ENCODE results near the gene WBP11. TPM values are rescaled to one million over a fixed set of nuclear protein-coding genes. Genes with fewer than 3 reads are reported as not detected.

The WBP11 gene
- total and polyA plus RNA-seq, 4 donors, result 16.9 to 44.7 (median 30.1) TPM

GRCh38 chr12:14773685-14774073, 29.6 kb downstream of the WBP11 start:
- no peak for ATAC-seq (ENCODE audit: low FRiP score)
- Histone ChIP-seq H3K27me3 (ENCODE audit: control insufficient read depth in 1 of 2, insufficient read depth in 2 of 2, low read length in 1 of 2) (no peaks in the 10 kb centered on the region), H3K27ac (ENCODE audit: low read depth in 1 of 2, low read length in 2 of 2) (peak overlapping the region in 1 of 2 donors; percentile 67), H3K9me3 (ENCODE audit: control insufficient read depth, low read length) (no peaks in the 10 kb centered on the region), H3K4me1 (ENCODE audit: control insufficient read depth in 1 of 2, insufficient read depth in 2 of 2, low read length in 2 of 2) (peaks cover 0 to 2% of the 10 kb centered on the region in 2 donors), H3K36me3 (ENCODE audit: control insufficient read depth in 1 of 2, insufficient read depth in 2 of 2, low read length in 1 of 2) (no peaks in the 10 kb centered on the region), H3K4me3 (ENCODE audit: low read length in 2 of 2) (peak overlapping the region; percentile 28 to 30)
- intact Hi-C loops (cut with DNase I), result loop anchor here (2.0 to 10.0 kb wide), 3 partner anchors 29 to 1879 kb away; partner anchors contain the start of genes ART4 (in 1 of the 2), C12orf60 (in 1 of the 2), GPRC5A (in 1 of the 2) and WBP11 (in 1 of the 2)
- peak; percentile 53 to 74 for DNase-seq
- 8 to 10% methylated on average over 16 of the region's 16 CpGs for WGBS, 2 donors

DNA sequence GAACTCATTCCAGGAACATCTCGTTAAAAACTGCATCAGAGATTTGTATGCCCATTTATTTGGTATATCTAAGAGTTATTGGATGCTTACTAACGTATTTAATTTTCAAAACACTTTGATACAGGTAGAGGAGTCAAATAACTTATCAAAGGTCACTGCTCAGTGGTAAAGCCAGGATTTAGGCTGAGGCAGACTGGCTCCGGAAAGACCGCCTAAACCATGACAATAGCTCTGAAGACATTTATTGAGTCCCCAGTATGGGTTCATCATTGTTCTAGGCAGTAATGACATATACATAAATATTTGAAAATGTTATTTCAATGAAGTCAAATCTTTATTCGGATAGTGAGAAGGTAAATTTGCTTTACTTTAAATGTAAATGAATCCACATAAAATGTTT, 30.3 kb downstream of the WBP11 start:
- intact Hi-C loops (cut with DNase I), result loop anchor here (5.0 to 10.0 kb wide), 2 partner anchors 69 to 1878 kb away; partner anchors contain the start of genes ART4 (in 1 of the 2) and GPRC5A (in 1 of the 2)
- H3K27ac ChIP-seq (ENCODE audit: low read depth in 1 of 2, low read length in 2 of 2), result no peak overlapping the region
- H3K27me3 ChIP-seq (ENCODE audit: control insufficient read depth in 1 of 2, insufficient read depth in 2 of 2, low read length in 1 of 2), result no peaks in the 10 kb centered on the region
- ATAC-seq (ENCODE audit: low FRiP score) (no peak), DNase-seq (no peak)
- H3K4me3 ChIP-seq (ENCODE audit: low read length in 2 of 2), result no peak overlapping the region
- H3K9me3 ChIP-seq (ENCODE audit: control insufficient read depth, low read length), result no peaks in the 10 kb centered on the region
- 89 to 91% methylated on average over 5 of the region's 5 CpGs for WGBS, 2 donors
- peaks cover 0 to 2% of the 10 kb centered on the region in 2 donors for H3K4me1 ChIP-seq (ENCODE audit: control insufficient read depth in 1 of 2, insufficient read depth in 2 of 2, low read length in 2 of 2)
- no peaks in the 10 kb centered on the region for H3K36me3 ChIP-seq (ENCODE audit: control insufficient read depth in 1 of 2, insufficient read depth in 2 of 2, low read length in 1 of 2)

DNA sequence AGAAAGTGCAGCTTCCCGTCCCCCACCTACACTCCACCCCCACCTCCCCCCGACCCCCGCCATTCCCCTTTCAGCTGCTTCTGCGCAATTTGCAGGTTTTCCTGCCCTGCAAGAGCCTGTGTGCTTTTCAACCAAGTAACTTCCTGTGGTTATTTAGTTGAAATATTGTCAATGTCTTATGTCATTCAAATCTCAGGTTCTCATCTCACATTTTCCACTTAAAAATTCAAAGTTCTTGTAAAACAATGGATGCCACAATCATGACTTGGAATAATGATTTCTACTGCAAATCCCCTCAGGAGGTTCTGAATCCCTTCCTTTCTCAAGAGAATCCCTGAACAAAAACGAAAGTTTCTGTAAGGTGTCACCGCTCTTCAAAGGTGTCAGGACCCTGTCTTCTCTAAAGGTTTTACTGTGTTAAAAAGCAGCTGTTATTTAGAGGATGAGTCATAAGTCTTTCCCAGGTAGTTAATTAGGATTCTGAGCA, 31.6 kb downstream of the WBP11 start:
- peak overlapping the region in 1 of 2 donors; percentile 71 for H3K4me3 ChIP-seq (ENCODE audit: low read length in 2 of 2)
- H3K9me3 ChIP-seq (ENCODE audit: control insufficient read depth, low read length), result no peaks in the 10 kb centered on the region
- ATAC-seq (ENCODE audit: low FRiP score), result no peak
- H3K27me3 ChIP-seq (ENCODE audit: control insufficient read depth in 1 of 2, insufficient read depth in 2 of 2, low read length in 1 of 2), result no peaks in the 10 kb centered on the region
- peaks cover 0 to 2% of the 10 kb centered on the region in 2 donors for H3K4me1 ChIP-seq (ENCODE audit: control insufficient read depth in 1 of 2, insufficient read depth in 2 of 2, low read length in 2 of 2)
- WGBS, 2 donors, result 23 to 25% methylated on average over 6 of the region's 6 CpGs
- no peak overlapping the region for H3K27ac ChIP-seq (ENCODE audit: low read depth in 1 of 2, low read length in 2 of 2)
- intact Hi-C loops (cut with DNase I), result loop anchor here (5.0 to 10.0 kb wide), 2 partner anchors 71 to 1877 kb away; partner anchors contain the start of genes ART4 (in 1 of the 2) and GPRC5A (in 1 of the 2)
- no peak for DNase-seq
- H3K36me3 ChIP-seq (ENCODE audit: control insufficient read depth in 1 of 2, insufficient read depth in 2 of 2, low read length in 1 of 2), result no peaks in the 10 kb centered on the region

DNA sequence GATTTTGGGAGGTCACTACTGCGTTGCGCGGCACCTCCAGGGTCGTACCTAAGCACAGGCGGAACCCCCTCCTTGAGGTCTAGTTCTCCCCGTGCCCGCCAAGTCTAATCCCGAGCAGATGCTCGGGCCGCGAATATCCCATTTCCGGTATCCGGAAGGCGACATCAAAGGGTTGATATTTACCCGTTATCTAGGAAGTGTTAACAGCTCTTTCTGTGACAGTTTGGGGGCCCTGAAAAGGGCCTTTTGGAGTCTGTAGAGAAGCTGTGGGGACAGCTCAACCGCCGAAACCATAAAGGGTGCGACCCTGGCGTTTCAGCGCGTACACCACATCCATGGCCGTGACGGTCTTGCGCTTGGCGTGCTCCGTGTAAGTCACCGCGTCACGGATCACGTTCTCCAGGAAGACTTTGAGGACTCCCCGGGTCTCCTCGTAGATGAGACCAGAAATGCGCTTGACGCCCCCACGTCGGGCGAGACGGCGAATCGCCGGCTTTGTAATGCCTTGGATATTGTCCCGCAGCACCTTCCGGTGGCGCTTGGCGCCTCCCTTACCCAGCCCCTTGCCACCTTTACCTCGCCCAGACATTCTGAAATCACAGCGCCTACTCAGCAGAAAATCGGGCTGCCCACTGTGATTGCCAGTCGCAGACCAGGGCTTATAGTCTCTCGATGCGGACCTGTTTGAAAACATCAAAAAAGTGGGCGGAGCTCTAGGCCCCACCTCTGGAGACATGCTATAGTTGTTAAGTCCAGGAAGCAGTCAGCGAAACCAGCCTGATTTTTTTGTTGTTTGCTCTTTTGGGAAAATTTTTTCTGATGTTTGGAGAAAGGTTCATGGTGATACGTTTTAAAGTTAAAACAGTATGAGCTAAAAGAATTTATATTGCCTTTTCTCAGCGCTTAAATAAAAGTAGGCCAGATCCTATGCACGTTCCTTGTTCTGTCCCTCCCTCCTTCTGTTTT, 32.5 kb downstream of the WBP11 start:
- peak overlapping the region; percentile 92 to 98 for H3K27ac ChIP-seq (ENCODE audit: low read depth in 1 of 2, low read length in 2 of 2)
- WGBS, 2 donors, result 0% methylated on average over 56 of the region's 56 CpGs
- intact Hi-C loops (cut with DNase I), result loop anchor here (5.0 to 10.0 kb wide), 2 partner anchors 72 to 1876 kb away; partner anchors contain the start of genes ART4 (in 1 of the 2) and GPRC5A (in 1 of the 2)

GRCh38 chr12:14769969-14770495, 33.2 kb downstream of the WBP11 start:
- intact Hi-C loops (cut with DNase I), result loop anchor here (5.0 to 10.0 kb wide), 3 partner anchors 72 to 1875 kb away; partner anchors contain the start of genes ART4 (in 1 of the 2) and GPRC5A (in 1 of the 2)
- WGBS, 2 donors, result 0% methylated on average over 38 of the region's 38 CpGs

More for the DNA sequence above, 32.5 kb downstream of the WBP11 start:
- peak; percentile 88 for ATAC-seq (ENCODE audit: low FRiP score)
- Histone ChIP-seq H3K4me1 (ENCODE audit: control insufficient read depth in 1 of 2, insufficient read depth in 2 of 2, low read length in 2 of 2) (no peaks in the 10 kb centered on the region), H3K27me3 (ENCODE audit: control insufficient read depth in 1 of 2, insufficient read depth in 2 of 2, low read length in 1 of 2) (no peaks in the 10 kb centered on the region), H3K36me3 (ENCODE audit: control insufficient read depth in 1 of 2, insufficient read depth in 2 of 2, low read length in 1 of 2) (no peaks in the 10 kb centered on the region), H3K9me3 (ENCODE audit: control insufficient read depth, low read length) (no peaks in the 10 kb centered on the region), H3K4me3 (ENCODE audit: low read length in 2 of 2) (peak overlapping the region; percentile 71 to 94)
- DNase-seq, result peak; percentile 94 to 95

GRCh38 chr12:14769466-14769968, 33.8 kb downstream of the WBP11 start:
- 0 to 1% methylated on average over 26 of the region's 26 CpGs for WGBS, 2 donors
- Histone ChIP-seq H3K4me3 (ENCODE audit: low read length in 2 of 2) (peak overlapping the region; percentile 71 to 94), H3K9me3 (ENCODE audit: control insufficient read depth, low read length) (no peaks in the 10 kb centered on the region), H3K27me3 (ENCODE audit: control insufficient read depth in 1 of 2, insufficient read depth in 2 of 2, low read length in 1 of 2) (no peaks in the 10 kb centered on the region), H3K4me1 (ENCODE audit: control insufficient read depth in 1 of 2, insufficient read depth in 2 of 2, low read length in 2 of 2) (no peaks in the 10 kb centered on the region), H3K27ac (ENCODE audit: low read depth in 1 of 2, low read length in 2 of 2) (peak overlapping the region; percentile 9 to 98), H3K36me3 (ENCODE audit: control insufficient read depth in 1 of 2, insufficient read depth in 2 of 2, low read length in 1 of 2) (no peaks in the 10 kb centered on the region)
- ATAC-seq (ENCODE audit: low FRiP score) (peak; percentile 13), DNase-seq (no peak)
- intact Hi-C loops (cut with DNase I), result loop anchor here in 1 of 2 donors (10.0 kb wide), 1 partner anchor 115 kb away; no protein-coding TSS in a partner anchor

More at GRCh38 chr12:14769969-14770495, 33.2 kb downstream of the WBP11 start:
- peak overlapping the region; percentile 92 to 98 for H3K27ac ChIP-seq (ENCODE audit: low read depth in 1 of 2, low read length in 2 of 2)
- no peaks in the 10 kb centered on the region for H3K36me3 ChIP-seq (ENCODE audit: control insufficient read depth in 1 of 2, insufficient read depth in 2 of 2, low read length in 1 of 2)
- H3K9me3 ChIP-seq (ENCODE audit: control insufficient read depth, low read length), result no peaks in the 10 kb centered on the region
- H3K27me3 ChIP-seq (ENCODE audit: control insufficient read depth in 1 of 2, insufficient read depth in 2 of 2, low read length in 1 of 2), result no peaks in the 10 kb centered on the region
- DNase-seq (peak; percentile 89 to 94), ATAC-seq (ENCODE audit: low FRiP score) (peak; percentile 81)
- peak overlapping the region; percentile 71 to 94 for H3K4me3 ChIP-seq (ENCODE audit: low read length in 2 of 2)
- no peaks in the 10 kb centered on the region for H3K4me1 ChIP-seq (ENCODE audit: control insufficient read depth in 1 of 2, insufficient read depth in 2 of 2, low read length in 2 of 2)

DNA sequence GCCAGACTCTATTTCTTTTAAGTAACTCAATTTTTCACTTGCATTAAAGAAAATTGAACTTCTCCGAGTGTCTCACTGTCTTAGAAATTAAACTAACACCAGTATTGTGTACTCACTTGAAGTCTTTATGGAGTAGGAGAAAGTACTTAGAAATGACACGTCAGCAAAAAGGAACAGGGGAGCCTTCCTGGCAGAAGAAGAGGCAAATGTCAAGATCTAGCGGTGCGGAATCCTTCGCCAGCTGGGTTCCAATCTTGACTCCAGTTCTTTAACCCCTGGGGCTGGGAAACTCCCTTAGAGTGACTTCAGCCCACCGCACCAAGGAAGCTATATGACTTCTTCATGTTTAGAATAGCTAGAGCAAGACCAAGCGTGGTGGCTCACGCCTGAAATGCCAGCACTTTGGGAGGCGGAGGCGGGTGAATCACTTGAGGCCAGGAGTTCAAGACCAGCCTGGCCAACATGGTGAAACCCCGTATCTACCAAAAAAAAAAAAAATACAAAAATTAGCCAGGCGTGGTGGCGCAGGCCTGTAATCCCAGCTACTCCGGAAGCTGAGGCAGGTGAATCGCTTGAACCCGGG, 34.4 kb downstream of the WBP11 start:
- ATAC-seq (ENCODE audit: low FRiP score) (no peak), DNase-seq (no peak)
- peak overlapping the region; percentile 71 to 94 for H3K4me3 ChIP-seq (ENCODE audit: low read length in 2 of 2)
- intact Hi-C loops (cut with DNase I), result loop anchor here in 1 of 2 donors (10.0 kb wide), 1 partner anchor 114 kb away; no protein-coding TSS in a partner anchor
- no peaks in the 10 kb centered on the region for H3K27me3 ChIP-seq (ENCODE audit: control insufficient read depth in 1 of 2, insufficient read depth in 2 of 2, low read length in 1 of 2)
- WGBS, 2 donors, result 24 to 36% methylated on average over 14 to 16 of the region's 16 CpGs
- no peaks in the 10 kb centered on the region for H3K9me3 ChIP-seq (ENCODE audit: control insufficient read depth, low read length)
- no peaks in the 10 kb centered on the region for H3K36me3 ChIP-seq (ENCODE audit: control insufficient read depth in 1 of 2, insufficient read depth in 2 of 2, low read length in 1 of 2)
- H3K4me1 ChIP-seq (ENCODE audit: control insufficient read depth in 1 of 2, insufficient read depth in 2 of 2, low read length in 2 of 2), result no peaks in the 10 kb centered on the region
- peak overlapping the region in 1 of 2 donors; percentile 98 for H3K27ac ChIP-seq (ENCODE audit: low read depth in 1 of 2, low read length in 2 of 2)

DNA sequence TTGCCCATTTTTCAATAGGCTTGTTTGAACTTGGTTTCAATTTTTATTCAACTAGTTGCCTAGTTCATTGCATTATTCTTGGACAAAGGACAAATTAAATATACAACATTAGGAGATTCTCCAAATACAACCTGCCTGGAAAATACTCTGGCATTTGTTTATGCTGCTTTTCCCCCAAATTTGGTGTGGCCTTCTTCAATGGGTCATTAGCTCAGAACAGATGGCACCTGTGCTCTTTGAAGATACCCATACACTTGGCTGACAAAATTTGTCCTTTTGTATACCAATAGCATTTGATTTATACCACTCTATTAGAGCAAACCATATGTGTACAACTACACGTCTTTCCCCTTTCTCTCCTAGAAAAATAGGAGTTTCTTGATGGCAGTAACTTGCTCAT, 35.7 kb downstream of the WBP11 start:
- DNase-seq, result no peak
- Histone ChIP-seq H3K4me1 (ENCODE audit: control insufficient read depth in 1 of 2, insufficient read depth in 2 of 2, low read length in 2 of 2) (no peaks in the 10 kb centered on the region), H3K27ac (ENCODE audit: low read depth in 1 of 2, low read length in 2 of 2) (no peak overlapping the region), H3K9me3 (ENCODE audit: control insufficient read depth, low read length) (no peaks in the 10 kb centered on the region), H3K36me3 (ENCODE audit: control insufficient read depth in 1 of 2, insufficient read depth in 2 of 2, low read length in 1 of 2) (no peaks in the 10 kb centered on the region), H3K27me3 (ENCODE audit: control insufficient read depth in 1 of 2, insufficient read depth in 2 of 2, low read length in 1 of 2) (no peaks in the 10 kb centered on the region), H3K4me3 (ENCODE audit: low read length in 2 of 2) (peak overlapping the region in 1 of 2 donors; percentile 38)
- intact Hi-C loops (cut with DNase I), result loop anchor here in 1 of 2 donors (10.0 kb wide), 1 partner anchor 113 kb away; no protein-coding TSS in a partner anchor
- no peak for ATAC-seq (ENCODE audit: low FRiP score)
- 19 to 36% methylated on average over 1 of the region's 1 CpG for WGBS, 2 donors
